ENCODE results near the gene S100PBP. TPM values are rescaled to one million over a fixed set of nuclear protein-coding genes. Genes with fewer than 3 reads are reported as not detected.

Gene S100PBP
- total and polyA plus RNA-seq, 9 of the 15 experiments (the other 6 are each of a cell fraction or from before 2014, with no cell fraction given), result 22.9 to 60.2 (median 32.9) TPM

- TF ChIP-seq DLX4 (CRISPR knock-in tag; IDR thresholded peaks at IDR 0.05) (no peak), ATF7 (IDR thresholded peaks at IDR 0.05) (peak; percentile 67), ZNF639 (CRISPR knock-in tag; conservative IDR thresholded peaks at IDR 0.05 in 1 of 2, IDR thresholded peaks at IDR 0.05 in 1 of 2) (no peak), CBFA2T2 (conservative IDR thresholded peaks at IDR 0.05) (no peak), ZNF707 (CRISPR knock-in tag; conservative IDR thresholded peaks at IDR 0.05) (no peak), POLR2G (IDR thresholded peaks at IDR 0.05; ENCODE audit: low read depth, low read length) (0 out of 2 replicates have a peak, but pooled peaks have one; percentile 22), SNAPC5 (CRISPR knock-in tag; IDR thresholded peaks at IDR 0.05) (no peak), CREM (IDR thresholded peaks at IDR 0.05; ENCODE audit: low read depth) (0 out of 2 replicates have a peak, but pooled peaks have one; percentile 21), ZNF282 (CRISPR knock-in tag; IDR thresholded peaks at IDR 0.05) (no peak; the same call in 1 of the 2 replicates), HIVEP1 (CRISPR knock-in tag; IDR thresholded peaks at IDR 0.05) (no peak), ZBTB7A (IDR thresholded peaks at IDR 0.05; ENCODE audit: borderline replicate concordance, control insufficient read depth, low read depth, low read length) (0 out of 2 replicates have a peak, but pooled peaks have one; percentile 32), KLF6 (CRISPR knock-in tag; IDR thresholded peaks at IDR 0.05; ENCODE audit: borderline replicate concordance) (no peak), VEZF1 (CRISPR knock-in tag; IDR thresholded peaks at IDR 0.05) (peak; percentile 88), PRDM10 (IDR thresholded peaks at IDR 0.05; ENCODE audit: partially characterized antibody) (peak; percentile 96), CREB3L1 (IDR thresholded peaks at IDR 0.05; ENCODE audit: borderline replicate concordance, low read depth) (0 out of 2 replicates have a peak, but pooled peaks have one; percentile 10), CAMTA2 (CRISPR knock-in tag; conservative IDR thresholded peaks at IDR 0.05) (no peak), NFIC (IDR thresholded peaks at IDR 0.05) (peak; percentile 82), ZFX (CRISPR knock-in tag; IDR thresholded peaks at IDR 0.05) (0 out of 2 replicates have a peak, but pooled peaks have one; percentile 15)
Measured at GRCh38 chr1:32893198-32894018, 76.0 kb downstream of the S100PBP start (continued).

Measured in K562 (cell line).